Measurements from ENCODE around the gene COX4I1. TPM values are rescaled to one million over a fixed set of nuclear protein-coding genes. Genes with fewer than 3 reads are reported as not detected.

COX4I1 gene
- total and polyA plus RNA-seq, 3 donors from 2014 or later: 263 to 467 (median 334) TPM

DNA sequence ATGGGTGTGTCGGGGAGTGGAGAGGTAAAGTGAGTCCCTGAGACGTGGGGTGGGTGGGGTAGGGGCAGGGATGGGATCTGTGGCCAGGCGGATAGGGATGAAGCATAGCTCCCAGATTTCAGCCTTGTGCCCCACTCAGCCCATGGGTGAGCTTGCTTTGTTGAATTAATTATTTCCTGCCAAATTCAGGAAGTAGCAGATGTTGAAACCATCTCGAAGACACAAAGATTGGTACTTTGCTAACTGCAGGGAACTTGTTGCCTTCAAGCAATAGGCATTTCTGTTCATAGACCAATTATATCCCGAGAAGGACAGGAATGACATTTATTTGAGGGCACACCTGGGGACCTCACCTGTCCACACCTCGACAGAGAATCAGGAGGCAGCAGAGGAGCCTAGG is 37.6 kb upstream of the COX4I1 start:
- Histone ChIP-seq H3K27ac (no peak overlapping the region), H3K9me3 (no peaks in the 10 kb centered on the region), H3K4me1 (no peaks in the 10 kb centered on the region), H3K27me3 (no peaks in the 10 kb centered on the region), H3K36me3 (ENCODE audit: low read depth, missing control alignments) (no peaks in the 10 kb centered on the region), H3K4me3 (no peak overlapping the region)
- WGBS, 2 donors: 81 to 89% methylated on average over 5 to 6 of the region's 6 CpGs
- intact Hi-C loops (cut with DNase I; ENCODE audit: low total_unique reads): no loop called here
- no peak for DNase-seq
- TF ChIP-seq, protein P1, sequence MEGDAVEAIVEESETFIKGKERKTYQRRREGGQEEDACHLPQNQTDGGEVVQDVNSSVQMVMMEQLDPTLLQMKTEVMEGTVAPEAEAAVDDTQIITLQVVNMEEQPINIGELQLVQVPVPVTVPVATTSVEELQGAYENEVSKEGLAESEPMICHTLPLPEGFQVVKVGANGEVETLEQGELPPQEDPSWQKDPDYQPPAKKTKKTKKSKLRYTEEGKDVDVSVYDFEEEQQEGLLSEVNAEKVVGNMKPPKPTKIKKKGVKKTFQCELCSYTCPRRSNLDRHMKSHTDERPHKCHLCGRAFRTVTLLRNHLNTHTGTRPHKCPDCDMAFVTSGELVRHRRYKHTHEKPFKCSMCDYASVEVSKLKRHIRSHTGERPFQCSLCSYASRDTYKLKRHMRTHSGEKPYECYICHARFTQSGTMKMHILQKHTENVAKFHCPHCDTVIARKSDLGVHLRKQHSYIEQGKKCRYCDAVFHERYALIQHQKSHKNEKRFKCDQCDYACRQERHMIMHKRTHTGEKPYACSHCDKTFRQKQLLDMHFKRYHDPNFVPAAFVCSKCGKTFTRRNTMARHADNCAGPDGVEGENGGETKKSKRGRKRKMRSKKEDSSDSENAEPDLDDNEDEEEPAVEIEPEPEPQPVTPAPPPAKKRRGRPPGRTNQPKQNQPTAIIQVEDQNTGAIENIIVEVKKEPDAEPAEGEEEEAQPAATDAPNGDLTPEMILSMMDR (IDR thresholded peaks at IDR 0.05): no peak
- no peak for TF ChIP-seq POLR2A (IDR thresholded peaks at IDR 0.05)

DNA sequence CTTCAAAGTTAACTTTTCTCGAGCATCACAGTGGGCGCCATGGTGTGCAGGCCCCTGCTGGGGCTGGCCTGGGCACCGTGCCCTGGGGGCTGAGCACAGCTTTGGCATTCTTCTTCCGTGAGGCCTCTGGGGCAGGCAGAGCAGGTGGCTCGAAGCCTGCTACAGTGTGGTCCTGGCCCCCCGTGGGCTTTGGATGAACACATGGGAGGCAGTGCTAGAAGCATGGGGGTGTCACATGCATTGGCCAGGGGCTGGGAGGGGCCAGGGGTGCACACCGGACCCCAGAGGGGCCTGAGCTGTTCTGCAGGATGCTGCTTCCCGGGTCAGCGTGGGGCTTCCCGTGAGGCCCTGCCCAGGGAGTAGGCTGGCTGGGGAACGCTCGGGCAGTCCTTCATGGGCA is 36.5 kb upstream of the COX4I1 start:
- no peak for TF ChIP-seq POLR2A (IDR thresholded peaks at IDR 0.05)
- TF ChIP-seq, protein P1 (IDR thresholded peaks at IDR 0.05): no peak
- DNase-seq: no peak
- WGBS, 2 donors: 79 to 88% methylated on average over 9 to 11 of the region's 12 CpGs

DNA sequence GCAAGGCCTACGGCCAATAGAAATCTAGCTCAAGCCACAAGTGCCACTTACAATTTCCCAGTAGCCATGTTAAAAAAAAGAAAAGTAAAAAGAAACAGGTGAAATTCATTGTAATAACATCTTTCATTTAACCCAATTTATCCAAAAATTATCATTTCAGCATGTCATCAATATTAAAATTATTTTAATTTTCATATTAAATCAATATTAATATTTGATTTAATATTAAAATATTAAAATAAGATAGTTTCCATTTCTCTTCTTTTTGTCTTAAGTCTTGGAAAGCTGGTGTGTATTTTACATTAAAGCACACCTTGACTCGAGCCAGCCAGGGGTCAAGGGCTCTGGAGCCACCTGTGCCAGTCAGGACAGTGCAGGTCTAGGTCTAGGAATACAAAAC is 35.9 kb upstream of the COX4I1 start:
- Histone ChIP-seq H3K4me3 (no peak overlapping the region), H3K36me3 (ENCODE audit: low read depth, missing control alignments) (no peaks in the 10 kb centered on the region), H3K4me1 (no peaks in the 10 kb centered on the region), H3K27me3 (no peaks in the 10 kb centered on the region), H3K27ac (no peak overlapping the region), H3K9me3 (no peaks in the 10 kb centered on the region)
- TF ChIP-seq, protein P1 (IDR thresholded peaks at IDR 0.05): no peak
- no peak for TF ChIP-seq POLR2A (IDR thresholded peaks at IDR 0.05)
- intact Hi-C loops (cut with DNase I; ENCODE audit: low total_unique reads): no loop called here
- WGBS, 2 donors: 92 to 93% methylated on average over 2 of the region's 2 CpGs
- DNase-seq: no peak

More for the DNA sequence above, 36.5 kb upstream of the COX4I1 start:
- no peaks in the 10 kb centered on the region for H3K27me3 ChIP-seq
- no peaks in the 10 kb centered on the region for H3K4me1 ChIP-seq
- no peak overlapping the region for H3K4me3 ChIP-seq
- H3K27ac ChIP-seq: no peak overlapping the region
- no peaks in the 10 kb centered on the region for H3K36me3 ChIP-seq (ENCODE audit: low read depth, missing control alignments)
- no peaks in the 10 kb centered on the region for H3K9me3 ChIP-seq
- intact Hi-C loops (cut with DNase I; ENCODE audit: low total_unique reads): no loop called here

DNA sequence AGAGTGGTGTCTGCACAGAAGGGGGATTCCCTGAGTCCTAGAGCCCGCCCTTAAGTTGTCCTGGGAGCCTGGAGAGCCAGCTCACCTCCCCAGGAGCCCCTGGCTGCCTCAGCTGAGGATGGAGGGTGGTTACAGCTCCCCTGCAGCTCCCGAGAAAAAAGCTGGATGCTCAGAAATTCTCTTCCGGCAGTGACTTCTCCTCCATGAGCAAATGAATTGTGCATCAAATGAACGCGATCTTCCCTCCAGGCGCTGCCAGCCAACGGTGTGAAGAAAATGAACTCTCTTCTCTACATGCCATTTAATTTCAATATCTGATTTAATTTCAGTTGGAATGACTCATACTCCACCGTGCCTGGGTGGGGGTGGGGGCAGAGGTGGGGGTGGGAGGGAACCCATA is 34.3 kb upstream of the COX4I1 start:
- WGBS, 2 donors: 68 to 88% methylated on average over 8 of the region's 8 CpGs
- no peak for DNase-seq
- Histone ChIP-seq H3K36me3 (ENCODE audit: low read depth, missing control alignments) (no peaks in the 10 kb centered on the region), H3K27ac (no peak overlapping the region), H3K4me1 (no peaks in the 10 kb centered on the region), H3K9me3 (no peaks in the 10 kb centered on the region), H3K4me3 (no peak overlapping the region), H3K27me3 (no peaks in the 10 kb centered on the region)
- TF ChIP-seq POLR2A (IDR thresholded peaks at IDR 0.05): no peak
- TF ChIP-seq, protein P1 (IDR thresholded peaks at IDR 0.05): no peak
- intact Hi-C loops (cut with DNase I; ENCODE audit: low total_unique reads): no loop called here

DNA sequence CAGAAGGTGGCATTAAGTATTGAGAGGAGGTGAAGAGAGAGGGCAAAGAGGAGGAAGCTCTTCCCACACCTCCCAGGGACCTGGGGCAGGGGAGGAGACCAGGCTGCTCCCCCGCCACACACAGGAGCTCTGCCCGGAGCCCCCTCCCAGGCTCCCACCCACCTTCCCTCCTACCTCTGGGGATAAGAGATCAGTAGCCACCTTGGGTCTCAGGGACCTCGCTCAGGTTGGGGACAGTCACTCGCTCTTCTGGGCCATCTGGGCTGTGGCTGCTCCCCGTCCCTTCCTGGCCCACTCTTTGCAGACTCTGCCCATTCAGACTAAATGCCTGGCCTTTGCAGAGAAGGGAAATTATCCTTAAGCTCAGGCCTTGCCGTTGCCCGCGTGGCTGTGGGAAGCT is 33.7 kb upstream of the COX4I1 start:
- intact Hi-C loops (cut with DNase I; ENCODE audit: low total_unique reads): no loop called here
- TF ChIP-seq, protein P1 (IDR thresholded peaks at IDR 0.05): no peak
- no peak for TF ChIP-seq POLR2A (IDR thresholded peaks at IDR 0.05)
- H3K27ac ChIP-seq: no peak overlapping the region
- no peak overlapping the region for H3K4me3 ChIP-seq
- no peaks in the 10 kb centered on the region for H3K4me1 ChIP-seq
- H3K36me3 ChIP-seq (ENCODE audit: low read depth, missing control alignments): no peaks in the 10 kb centered on the region
- no peaks in the 10 kb centered on the region for H3K27me3 ChIP-seq
- no peaks in the 10 kb centered on the region for H3K9me3 ChIP-seq
- WGBS, 2 donors: 68 to 70% methylated on average over 8 of the region's 8 CpGs
- no peak for DNase-seq
